GM12892 (cell line): ENCODE data around the gene COX10.

ENCODE experiments used
- POLR2A ChIP-seq: IDR thresholded peaks from 2 replicates; pipeline ENCODE4 v1.6.1; 2011; ENCODE audit warnings: low read depth, low read length, control low read depth
- POLR2AphosphoS5 ChIP-seq: IDR thresholded peaks from 2 replicates; pipeline ENCODE4 v1.6.1; 2011; ENCODE audit warnings: low read depth, low read length, control low read depth
- TAF1 ChIP-seq: IDR thresholded peaks from 2 replicates; pipeline ENCODE4 v1.6.1; 2011; ENCODE audit warnings: low read depth, mild to moderate bottlenecking, control low read depth, low read length, borderline replicate concordance

- no peak for TF ChIP-seq TAF1
- no peak for TF ChIP-seq POLR2AphosphoS5
- TF ChIP-seq POLR2A = no peak
These were observed 26.3 kb downstream of the COX10 start for GRCh38 chr17:14095631-14096030.
